MM.1S (cell line): ENCODE measurements around the gene RPS6KA2.

Experiments
- DNase-seq: peaks from one replicate; pipeline ENCODE4 v3.0.0-alpha.2; 2015
- H2AFZ ChIP-seq: fragments of 300-600 bp; sonication (generic); 2 replicates; pipeline ENCODE4 v1.6.0; 2016; ENCODE audit warnings: antibody characterized with exemption, low read length
- H3F3A ChIP-seq: fragments of 300-600 bp; sonication (generic); 2 replicates; pipeline ENCODE4 v1.6.1; 2016; ENCODE audit warnings: mild to moderate bottlenecking, antibody characterized with exemption, low read length, moderate library complexity, mixed read lengths; ENCODE audit not compliant: insufficient read depth
- H3K27ac ChIP-seq: fragments of 300-600 bp; sonication (generic); 2 replicates; pipeline ENCODE4 v1.5.1; 2016; ENCODE audit warnings: mild to moderate bottlenecking, low read length
- H3K27me3 ChIP-seq: fragments of 300-600 bp; sonication (generic); replicated peaks from 2 replicates; pipeline ENCODE4 v1.6.0; 2016; ENCODE audit warnings: low read length; ENCODE audit not compliant: insufficient read depth
- H3K36me3 ChIP-seq: fragments of 300-600 bp; sonication (generic); replicated peaks from 2 replicates; pipeline ENCODE4 v1.6.1; 2016; ENCODE audit warnings: mild to moderate bottlenecking, low read length, mixed read lengths; ENCODE audit not compliant: insufficient read depth
- H3K4me1 ChIP-seq: fragments of 300-600 bp; sonication (generic); 2 replicates; pipeline ENCODE4 v1.6.1; 2016; ENCODE audit warnings: low read length, mixed read lengths
- H3K4me2 ChIP-seq: fragments of 300-600 bp; sonication (generic); 2 replicates; pipeline ENCODE4 v1.6.0; 2016; ENCODE audit warnings: low read depth, low read length
- H3K4me3 ChIP-seq: fragments of 300-600 bp; sonication (generic); 2 replicates; pipeline ENCODE4 v1.5.1; 2016; ENCODE audit warnings: low read length, mixed read lengths
- H3K79me2 ChIP-seq: fragments of 300-600 bp; sonication (generic); 2 replicates; pipeline ENCODE4 v1.6.1; 2016; ENCODE audit warnings: mixed run types, low read length, mixed read lengths
- H3K9ac ChIP-seq: fragments of 300-600 bp; sonication (generic); 2 replicates; pipeline ENCODE4 v1.6.1; 2016; ENCODE audit warnings: low read length, mixed read lengths
- H3K9me2 ChIP-seq: fragments of 300-600 bp; sonication (generic); replicated peaks from 2 replicates; pipeline ENCODE4 v1.6.1; 2016; ENCODE audit warnings: mild to moderate bottlenecking, low read length, mixed read lengths; ENCODE audit not compliant: insufficient read depth
- H3K9me3 ChIP-seq: fragments of 300-600 bp; sonication (generic); replicated peaks from 2 replicates; pipeline ENCODE4 v1.6.1; 2016; ENCODE audit warnings: mild to moderate bottlenecking, low read length, mixed read lengths; ENCODE audit not compliant: insufficient read depth
- H4K20me1 ChIP-seq: fragments of 300-600 bp; sonication (generic); 2 replicates; pipeline ENCODE4 v1.6.1; 2016; ENCODE audit warnings: mild to moderate bottlenecking, low read length, moderate library complexity, mixed read lengths; ENCODE audit not compliant: insufficient read depth
- CTCF ChIP-seq: fragments of 300-600 bp; sonication (generic); IDR thresholded peaks from 2 replicates; pipeline ENCODE4 v1.5.1; 2016; ENCODE audit warnings: antibody characterized with exemption, low read length, mixed read lengths
- EZH2 ChIP-seq: fragments of 300-600 bp; sonication (generic); optimal IDR thresholded peaks from 2 replicates; pipeline ENCODE3; 2017; ENCODE audit warnings: low read depth, mild to moderate bottlenecking, antibody characterized with exemption, low read length, mixed read lengths
- EZH2phosphoT487 ChIP-seq: fragments of 300-600 bp; sonication (generic); IDR thresholded peaks from 2 replicates; pipeline ENCODE4 v1.6.1; 2018; ENCODE audit warnings: antibody characterized with exemption, low read length

The RPS6KA2 gene

DNA sequence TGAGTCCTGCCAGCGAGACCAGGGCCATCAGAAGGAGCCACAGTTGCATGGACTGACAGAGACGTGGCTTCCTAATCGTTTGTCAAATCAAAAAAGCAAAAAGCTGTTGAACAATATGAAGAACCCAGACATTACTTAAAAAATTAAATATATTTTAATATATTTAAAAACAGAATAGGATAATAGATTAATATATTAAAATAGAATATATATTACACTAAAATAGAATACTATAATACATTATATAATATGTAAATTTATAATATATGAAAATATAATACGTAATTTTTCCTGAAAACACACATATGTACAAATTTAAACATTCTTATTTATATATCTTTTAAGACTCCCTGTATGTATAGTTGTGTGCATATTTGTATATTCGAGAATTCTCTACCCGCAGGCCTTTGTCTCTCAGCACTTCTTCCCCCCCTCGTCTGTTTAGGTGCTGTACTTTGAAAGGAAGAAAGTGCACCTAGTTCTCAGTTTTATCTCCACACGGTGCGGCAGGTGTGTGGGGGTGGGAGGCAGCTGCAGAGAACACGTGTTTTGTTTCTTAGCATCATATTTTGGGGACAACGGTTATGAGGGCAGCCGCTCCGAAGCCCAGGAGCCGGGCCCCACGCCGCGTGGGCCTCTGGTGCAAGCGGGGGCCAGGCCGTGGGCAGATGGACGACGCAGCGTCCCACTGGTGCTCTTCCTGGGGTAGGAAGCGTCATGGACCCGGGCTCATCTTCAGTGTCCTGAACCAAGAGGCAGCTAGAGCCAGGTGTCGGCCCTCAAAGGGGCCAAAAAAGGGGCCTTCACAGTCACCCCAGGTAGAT lies 172.1 kb downstream of the RPS6KA2 start:
- H3K27ac ChIP-seq, result no peak overlapping the region
- no peaks in the 10 kb centered on the region for H3K9me2 ChIP-seq
- DNase-seq, result no peak
- no peak overlapping the region for H3K4me3 ChIP-seq
- H4K20me1 ChIP-seq, result no peaks in the 10 kb centered on the region
- H3K4me1 ChIP-seq, result no peaks in the 10 kb centered on the region
- TF ChIP-seq EZH2phosphoT487 (no peak), EZH2 (no peak), CTCF (no peak)
- no peaks in the 10 kb centered on the region for H3K9me3 ChIP-seq
- no peak overlapping the region for H2AFZ ChIP-seq
- no peaks in the 10 kb centered on the region for H3K27me3 ChIP-seq
- no peak overlapping the region for H3K4me2 ChIP-seq
- no peaks in the 10 kb centered on the region for H3K36me3 ChIP-seq
- H3K79me2 ChIP-seq, result no peaks in the 10 kb centered on the region
- no peaks in the 10 kb centered on the region for H3F3A ChIP-seq
- H3K9ac ChIP-seq, result no peak overlapping the region

- no peak overlapping the region for H3K27ac ChIP-seq
- DNase-seq, result no peak
- no peak overlapping the region for H3K4me2 ChIP-seq
- no peak overlapping the region for H3K9ac ChIP-seq
- H3K27me3 ChIP-seq, result no peaks in the 10 kb centered on the region
- H2AFZ ChIP-seq, result no peak overlapping the region
- no peaks in the 10 kb centered on the region for H3K9me3 ChIP-seq
- no peak overlapping the region for H3K4me3 ChIP-seq
- H3K9me2 ChIP-seq, result no peaks in the 10 kb centered on the region
- no peaks in the 10 kb centered on the region for H3F3A ChIP-seq
- no peaks in the 10 kb centered on the region for H4K20me1 ChIP-seq
- no peaks in the 10 kb centered on the region for H3K36me3 ChIP-seq
- H3K79me2 ChIP-seq, result no peaks in the 10 kb centered on the region
- no peaks in the 10 kb centered on the region for H3K4me1 ChIP-seq
- TF ChIP-seq CTCF (no peak), EZH2 (no peak), EZH2phosphoT487 (no peak)
Measured at GRCh38 chr6:166453651-166454050, 173.4 kb downstream of the RPS6KA2 start.

- no peaks in the 10 kb centered on the region for H3K9me2 ChIP-seq
- H3K79me2 ChIP-seq, result no peaks in the 10 kb centered on the region
- H4K20me1 ChIP-seq, result no peaks in the 10 kb centered on the region
- no peaks in the 10 kb centered on the region for H3K4me1 ChIP-seq
- H3K9me3 ChIP-seq, result no peaks in the 10 kb centered on the region
- H3K4me3 ChIP-seq, result no peak overlapping the region
- no peak for DNase-seq
- no peak for TF ChIP-seq EZH2
- TF ChIP-seq EZH2phosphoT487, result no peak
- TF ChIP-seq CTCF, result no peak
- no peaks in the 10 kb centered on the region for H3K27me3 ChIP-seq
- H3K4me2 ChIP-seq, result no peak overlapping the region
- H3K27ac ChIP-seq, result no peak overlapping the region
- H2AFZ ChIP-seq, result no peak overlapping the region
- H3F3A ChIP-seq, result no peaks in the 10 kb centered on the region
- no peaks in the 10 kb centered on the region for H3K36me3 ChIP-seq
- H3K9ac ChIP-seq, result no peak overlapping the region
Measured at GRCh38 chr6:166450167-166450873, 176.7 kb downstream of the RPS6KA2 start.
